ENCODE measurements around the gene DEAF1.

- no peak for TF ChIP-seq POLR2A (IDR thresholded peaks at IDR 0.05; ENCODE audit: low read depth, low read length)
- TF ChIP-seq SPI1 (IDR thresholded peaks at IDR 0.05; ENCODE audit: low read depth, low read length), result no peak
Observed at GRCh38 chr11:724778-725386, 29.9 kb upstream of the DEAF1 start.
